ENCODE results near the gene FAM174B.

FAM174B gene

DNA sequence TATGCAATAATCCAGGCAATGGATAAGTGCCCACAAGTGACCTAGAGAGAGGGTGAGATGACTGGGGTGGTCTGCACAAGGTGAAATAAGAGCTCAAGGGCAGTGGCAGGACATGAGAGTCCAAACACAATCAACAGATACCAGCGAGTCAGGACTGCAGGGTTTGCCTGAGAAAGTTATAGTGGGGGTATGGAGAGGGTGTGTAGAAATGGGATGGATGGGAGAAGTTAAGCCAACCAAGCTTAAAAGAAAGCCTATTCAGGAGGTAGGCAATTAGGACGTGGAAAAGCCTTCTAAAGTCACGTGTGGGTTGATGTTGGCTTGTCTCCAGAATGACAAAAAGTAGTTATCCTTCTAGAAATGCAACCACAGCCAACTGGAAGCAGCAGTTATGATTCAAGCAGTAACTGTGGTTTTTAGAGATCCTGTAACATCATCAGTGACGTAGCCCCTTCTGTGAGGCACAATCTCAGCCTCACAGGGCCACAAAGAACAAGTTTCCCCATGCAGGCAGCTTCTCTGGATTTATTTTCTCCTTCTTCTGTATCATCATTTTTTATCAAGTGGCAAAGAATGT lies 56.1 kb downstream of the FAM174B start:
- no peak for DNase-seq (ENCODE audit: low read depth)

DNA sequence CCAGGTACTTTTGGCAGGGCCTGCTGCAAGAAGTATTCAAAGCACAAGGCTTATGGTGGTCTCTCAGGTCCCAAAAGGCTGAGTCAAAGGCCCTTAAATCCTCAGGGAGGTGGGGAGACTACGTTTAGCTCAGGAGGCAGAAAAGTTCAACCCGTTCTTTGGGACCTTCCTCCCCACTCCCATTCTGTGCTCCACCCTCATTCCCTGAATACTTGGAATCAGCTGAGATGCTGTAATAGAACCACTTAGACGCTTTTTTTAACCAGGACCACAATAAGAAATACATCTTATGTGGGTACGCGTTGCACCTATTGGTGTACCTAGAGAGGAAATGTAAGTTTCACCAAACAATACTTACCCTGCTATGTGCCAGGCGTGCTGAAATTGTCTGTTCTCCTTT lies 58.0 kb downstream of the FAM174B start:
- no peak for DNase-seq (ENCODE audit: low read depth)

DNA sequence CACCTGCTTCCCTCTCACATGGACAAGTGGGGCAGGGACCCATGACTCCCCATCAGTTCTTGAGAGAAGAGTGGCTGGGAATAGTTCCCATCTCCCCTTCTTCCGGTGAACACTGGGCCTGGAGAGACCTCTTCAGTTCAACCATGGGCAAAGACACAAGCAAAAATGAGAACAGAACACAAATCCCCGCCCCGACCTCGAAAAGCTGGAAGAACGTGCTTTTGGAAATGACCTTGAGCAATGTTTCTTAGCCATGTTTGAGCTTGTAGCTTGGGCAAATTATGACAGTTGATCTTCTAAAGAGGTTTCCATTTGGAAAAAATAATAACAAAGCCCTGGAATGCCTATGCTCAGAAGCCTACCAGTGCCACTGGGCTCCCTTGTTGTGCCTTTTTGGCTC lies 59.0 kb downstream of the FAM174B start:
- DNase-seq (ENCODE audit: low read depth), result no peak

DNA sequence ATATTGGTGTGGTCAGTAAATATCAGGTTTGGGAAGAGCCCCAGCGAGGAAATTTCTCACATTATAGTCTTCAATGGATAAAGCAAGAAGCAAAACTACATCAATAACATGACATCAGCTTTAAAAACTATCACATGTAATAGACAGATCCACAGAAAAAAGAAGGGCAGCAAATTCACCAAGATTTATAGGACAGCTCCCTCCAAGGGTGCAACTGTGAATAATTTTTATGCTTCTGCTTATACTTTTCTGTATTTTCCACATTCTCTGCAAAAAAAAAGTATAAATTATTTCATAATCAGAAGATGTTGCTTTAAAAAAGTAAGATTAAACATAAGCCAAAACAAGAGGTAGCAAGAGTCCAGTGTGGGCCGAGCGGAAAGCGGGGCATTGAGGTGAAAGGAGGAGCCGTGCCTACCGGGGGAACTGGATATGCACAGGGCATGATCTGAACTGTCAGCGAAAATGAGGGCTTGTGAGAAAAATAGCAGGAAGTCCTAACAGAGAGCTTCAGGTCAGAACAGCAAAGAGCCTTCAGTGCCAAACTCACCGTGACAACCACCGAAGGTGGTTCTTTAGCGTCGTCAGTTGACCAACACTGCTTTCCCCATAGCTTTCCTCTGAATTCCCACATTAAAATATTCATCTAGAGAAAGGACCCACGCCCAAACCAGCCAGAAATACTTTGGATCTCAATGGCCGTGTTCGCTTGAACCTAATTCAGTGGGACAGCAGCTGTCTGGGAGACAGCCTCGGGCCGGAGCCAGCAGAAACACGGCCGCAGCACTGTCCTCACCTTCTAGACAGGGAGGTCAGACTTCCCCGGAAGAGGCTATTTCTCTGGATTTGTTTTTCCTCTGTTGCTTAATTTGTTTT lies 59.8 kb downstream of the FAM174B start:
- DNase-seq (ENCODE audit: low read depth), result no peak

DNA sequence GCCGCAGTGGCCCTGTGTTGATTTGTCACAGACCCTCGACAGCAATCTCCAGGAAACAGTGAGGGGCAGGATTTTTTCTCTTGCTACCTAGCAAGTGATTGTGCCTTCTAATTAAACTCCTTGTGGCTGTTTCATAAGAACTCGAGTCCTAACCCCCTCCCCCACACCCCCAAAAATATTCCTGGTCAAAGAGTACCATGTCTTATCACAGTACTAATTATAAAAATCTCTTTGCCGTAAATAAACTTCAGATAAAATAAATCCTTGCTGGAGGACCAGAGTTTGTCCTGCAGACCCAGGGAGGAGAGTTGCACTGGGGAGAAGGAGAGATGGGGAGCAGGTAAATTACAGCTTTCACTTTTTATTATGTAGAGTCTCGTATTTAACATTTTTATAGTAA lies 64.3 kb downstream of the FAM174B start:
- no peak for DNase-seq (ENCODE audit: low read depth)

DNA sequence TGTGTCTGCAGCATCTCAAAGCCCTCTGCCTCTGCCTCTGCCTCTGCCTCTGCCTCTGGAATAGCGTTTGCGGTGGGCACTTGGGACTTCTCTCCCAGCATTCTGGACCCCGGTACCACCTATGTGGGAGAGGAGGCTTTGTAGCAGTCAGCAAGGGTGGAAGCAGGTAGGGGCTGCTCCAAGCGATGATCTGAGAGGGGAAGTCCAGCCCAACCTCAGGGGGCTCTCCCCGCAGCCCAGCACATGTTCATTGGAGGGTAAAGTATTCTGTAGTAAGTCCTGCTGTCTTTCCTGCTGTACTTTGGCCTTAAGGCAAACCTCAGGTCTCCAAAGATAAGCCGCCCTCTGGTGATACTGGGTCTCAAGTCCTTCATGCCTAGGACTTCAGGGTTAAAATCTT lies 68.6 kb downstream of the FAM174B start:
- no peak for DNase-seq (ENCODE audit: low read depth)

DNA sequence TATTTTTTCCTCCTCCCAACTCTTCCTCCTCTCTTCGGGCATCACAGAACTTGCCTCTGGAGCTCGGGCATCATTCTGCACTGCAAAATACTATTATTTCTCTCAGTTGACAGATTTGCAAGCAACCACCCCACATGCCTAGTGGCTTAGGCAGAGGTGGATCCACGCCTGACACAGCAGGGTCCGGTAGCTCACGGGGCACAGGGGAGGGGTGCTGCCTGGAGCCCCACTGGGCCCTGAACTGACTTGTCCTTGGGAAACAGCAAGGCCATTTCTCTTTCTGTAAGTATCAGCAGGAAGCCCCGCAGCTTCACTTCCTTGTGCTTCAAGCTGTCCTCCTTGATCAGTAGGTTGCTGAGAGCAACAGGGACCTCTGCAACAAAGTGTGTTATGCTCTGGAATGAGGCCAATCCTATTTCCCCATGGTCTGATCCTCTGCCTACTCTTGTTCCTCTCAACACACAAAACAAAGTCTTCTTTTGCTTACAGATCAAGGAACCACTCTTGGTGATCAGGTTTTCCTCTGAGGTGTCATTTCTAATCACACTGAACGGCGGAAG lies 69.1 kb downstream of the FAM174B start:
- no peak for DNase-seq (ENCODE audit: low read depth)

DNA sequence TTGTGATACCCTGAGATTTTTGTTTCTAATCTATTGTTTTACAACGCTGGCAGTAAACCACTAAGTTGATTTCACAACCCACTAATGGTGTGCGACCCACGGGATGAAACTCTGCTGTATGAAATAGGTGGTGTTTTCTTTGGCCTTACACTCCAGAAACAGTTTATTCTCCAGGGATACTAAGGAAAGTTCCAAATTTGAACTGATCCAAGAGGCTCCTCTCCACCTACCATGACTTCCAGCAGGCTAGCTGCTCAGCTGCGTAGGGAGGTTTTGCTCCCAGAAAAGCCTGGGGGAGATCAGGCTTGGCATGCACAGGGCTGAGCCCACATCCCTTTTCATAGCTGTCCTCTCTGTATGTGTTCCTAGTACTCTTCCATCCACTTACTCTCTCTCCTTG lies 71.5 kb downstream of the FAM174B start:
- DNase-seq (ENCODE audit: low read depth), result no peak

DNA sequence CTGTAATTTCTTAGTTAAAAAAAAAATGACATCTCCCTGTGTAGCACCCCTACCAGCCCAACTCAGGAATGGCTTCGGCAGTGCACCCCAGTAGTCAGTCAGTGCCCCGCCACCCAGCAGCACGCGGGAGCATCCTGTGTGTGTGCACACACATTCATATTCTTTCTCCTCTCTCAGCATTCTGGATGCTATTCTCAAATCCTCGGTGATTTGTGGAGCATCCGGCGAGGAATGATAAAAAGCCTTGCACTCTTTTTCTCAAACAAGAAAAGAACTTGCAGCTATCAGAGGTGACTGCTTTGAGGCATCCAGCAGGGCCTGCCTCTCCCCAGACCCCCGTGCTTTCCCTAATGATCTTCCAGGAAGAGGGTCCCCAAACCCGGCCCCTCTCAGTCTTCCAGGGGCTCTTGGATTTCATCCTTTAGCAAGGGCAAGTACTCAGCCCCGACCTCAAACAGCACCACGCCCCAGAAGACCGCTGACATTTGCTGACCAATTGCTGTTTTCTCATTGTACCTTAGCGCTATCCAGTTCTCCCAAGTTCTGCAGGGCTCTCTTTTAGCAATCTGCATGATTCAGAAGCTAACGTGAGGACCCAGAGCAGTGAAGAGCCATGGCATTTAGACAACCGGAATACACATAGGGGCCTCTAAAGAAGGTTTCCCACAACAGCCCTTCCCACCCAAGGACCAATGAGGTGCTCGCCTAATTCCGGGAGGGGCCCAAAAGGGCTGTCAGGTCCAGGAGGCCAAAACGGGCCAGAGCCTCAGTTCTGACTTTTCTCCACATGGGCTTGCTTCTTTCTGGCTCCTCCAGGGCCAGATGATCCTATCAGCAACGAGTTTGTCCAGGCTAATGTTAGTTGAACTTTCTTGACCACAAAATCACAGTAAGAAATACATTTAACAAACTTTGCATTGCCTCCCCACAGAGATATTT lies 72.2 kb downstream of the FAM174B start:
- no peak for DNase-seq (ENCODE audit: low read depth)

DNA sequence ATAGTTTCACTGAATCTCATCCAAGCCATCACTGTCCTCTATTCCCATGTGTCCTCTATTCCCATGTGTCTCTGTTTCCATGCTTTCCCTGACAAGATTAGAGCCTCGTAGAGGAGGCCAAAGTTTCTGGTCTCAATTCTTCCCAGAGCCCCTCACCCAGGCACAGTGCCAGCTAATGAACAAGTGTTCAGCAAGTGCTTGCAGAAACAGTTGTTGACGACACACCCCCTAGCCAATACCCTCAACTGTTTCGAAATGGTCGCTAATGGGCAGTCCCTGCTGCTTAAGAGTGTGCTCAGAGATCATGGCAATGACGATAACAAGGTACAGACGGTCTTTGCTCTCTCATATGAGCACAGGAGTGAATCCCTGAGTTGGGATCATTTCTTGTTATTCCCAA lies 73.4 kb downstream of the FAM174B start:
- DNase-seq (ENCODE audit: low read depth), result no peak

DNA sequence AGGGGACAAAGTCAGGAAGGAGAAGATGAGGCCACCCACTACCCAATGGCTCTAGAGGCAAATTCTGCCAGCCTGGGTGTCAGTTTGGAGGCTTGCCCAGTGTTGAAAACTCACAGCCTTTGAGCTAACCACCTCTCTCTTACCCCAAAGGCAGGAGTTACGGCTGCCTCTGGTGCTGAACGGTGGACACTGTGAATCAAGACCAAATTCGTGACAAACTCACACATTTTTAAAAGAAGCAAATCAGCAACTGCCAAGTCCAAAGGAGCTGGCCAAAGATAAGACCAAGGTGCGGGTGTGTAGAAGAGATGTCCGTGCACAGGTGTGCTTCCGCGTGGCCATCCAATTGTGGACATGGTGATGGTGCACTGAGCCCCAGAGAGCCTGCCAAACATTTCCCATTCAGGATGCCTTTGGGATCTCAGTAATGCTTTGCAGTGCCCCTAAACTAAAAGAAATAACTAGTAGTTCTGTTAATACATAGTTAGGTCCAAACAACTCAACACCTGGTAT lies 74.6 kb downstream of the FAM174B start:
- DNase-seq (ENCODE audit: low read depth), result no peak

DNA sequence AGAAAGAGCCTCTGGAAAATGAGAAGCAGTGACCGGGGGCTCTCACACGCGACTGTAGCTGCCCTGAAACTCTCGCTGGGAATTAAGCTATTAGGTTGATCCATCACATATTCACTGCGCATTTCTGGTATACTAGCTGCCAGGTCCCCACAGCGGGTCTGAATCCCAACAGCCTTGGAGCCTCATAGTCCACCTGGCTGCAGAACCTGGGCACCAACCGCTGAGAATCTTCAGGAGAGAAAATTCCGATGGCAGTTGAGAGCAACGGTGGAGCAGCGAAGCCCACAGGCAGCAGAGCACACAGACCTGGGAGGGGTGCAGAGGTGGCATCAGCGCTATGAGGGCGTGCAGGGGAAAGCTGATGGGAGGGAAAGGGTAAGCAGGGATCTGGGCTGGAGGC lies 75.1 kb downstream of the FAM174B start:
- DNase-seq (ENCODE audit: low read depth), result no peak

DNA sequence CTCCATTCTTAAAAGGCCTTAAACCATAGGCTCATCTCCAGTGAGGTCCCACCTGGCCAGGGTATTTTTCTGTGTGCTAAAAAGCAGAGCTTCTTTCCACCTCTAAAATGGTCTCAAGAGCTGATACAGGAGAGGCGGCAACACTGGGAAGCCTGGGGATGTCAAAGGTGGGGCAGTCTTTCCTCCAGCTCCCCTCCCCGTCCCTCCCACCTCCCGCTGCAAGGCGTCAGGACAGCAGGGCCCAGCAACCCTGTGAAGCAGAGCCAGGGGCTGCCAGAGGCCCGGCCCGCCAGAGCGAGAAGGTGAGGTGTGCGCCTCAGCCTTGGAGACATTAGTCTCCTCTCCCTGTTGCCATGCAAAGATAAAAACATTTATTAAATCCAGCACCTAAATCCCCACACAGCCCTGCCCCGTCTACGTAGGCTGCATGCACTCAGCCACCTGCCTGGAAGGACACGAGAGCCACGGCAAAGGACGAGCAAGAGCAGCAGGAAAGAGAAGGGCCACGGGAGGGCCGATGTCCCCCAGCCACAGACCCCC lies 75.6 kb downstream of the FAM174B start:
- no peak for DNase-seq (ENCODE audit: low read depth)

DNA sequence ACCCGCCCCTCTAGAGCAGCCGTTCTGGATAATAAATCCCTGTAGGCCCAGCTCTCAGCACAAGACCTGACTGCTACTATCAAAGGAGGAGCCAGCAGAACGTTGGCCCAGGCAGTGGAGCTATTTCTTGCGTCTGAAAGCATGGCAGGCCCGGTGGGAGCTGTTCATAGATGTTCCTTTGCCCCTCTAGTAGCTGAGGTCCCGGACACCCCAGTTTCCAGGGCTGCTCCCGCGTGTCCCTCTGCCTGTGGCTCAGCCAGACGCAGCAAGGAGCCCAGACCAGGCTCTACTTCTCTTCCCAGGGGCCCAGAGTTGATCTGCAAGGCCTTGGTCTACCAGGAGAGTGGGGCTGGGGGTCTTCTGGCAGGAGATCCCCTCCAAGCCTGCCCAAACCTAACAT lies 76.1 kb downstream of the FAM174B start:
- no peak for DNase-seq (ENCODE audit: low read depth)

DNA sequence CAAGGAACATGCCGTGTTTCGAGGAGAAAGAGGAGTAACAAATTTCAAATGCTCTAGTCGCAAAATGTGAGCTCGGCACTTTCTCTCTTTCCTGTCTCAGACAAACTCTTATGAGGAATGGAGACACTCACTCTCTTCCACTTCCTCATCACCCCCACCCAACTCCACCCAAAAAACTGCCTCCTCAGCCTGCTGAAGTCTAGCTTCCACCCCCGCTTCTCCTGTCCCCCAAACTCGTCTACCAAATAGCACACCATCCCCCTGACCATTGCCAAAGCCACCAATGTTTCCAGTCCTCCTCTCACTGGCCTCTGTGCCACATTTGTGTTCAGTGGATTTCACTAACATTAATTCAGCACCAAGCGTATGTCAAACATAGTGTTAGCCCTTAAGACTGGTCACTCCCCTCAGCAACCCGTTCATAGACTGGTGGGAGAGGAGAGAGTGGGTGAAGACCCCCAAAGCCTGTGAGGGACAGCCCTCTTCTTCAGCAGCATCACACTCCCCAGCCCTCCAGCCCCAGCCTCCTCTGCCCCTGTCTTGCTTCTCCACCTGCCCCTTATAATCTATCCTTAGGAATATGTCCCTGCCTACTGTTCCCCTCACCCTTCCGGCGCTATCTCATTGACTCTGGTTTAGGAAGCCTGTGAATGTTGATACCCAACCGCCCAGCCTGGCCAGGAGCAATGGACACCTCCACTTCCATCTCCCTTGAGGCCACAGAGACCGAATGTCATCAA lies 77.3 kb downstream of the FAM174B start:
- no peak for DNase-seq (ENCODE audit: low read depth)

DNA sequence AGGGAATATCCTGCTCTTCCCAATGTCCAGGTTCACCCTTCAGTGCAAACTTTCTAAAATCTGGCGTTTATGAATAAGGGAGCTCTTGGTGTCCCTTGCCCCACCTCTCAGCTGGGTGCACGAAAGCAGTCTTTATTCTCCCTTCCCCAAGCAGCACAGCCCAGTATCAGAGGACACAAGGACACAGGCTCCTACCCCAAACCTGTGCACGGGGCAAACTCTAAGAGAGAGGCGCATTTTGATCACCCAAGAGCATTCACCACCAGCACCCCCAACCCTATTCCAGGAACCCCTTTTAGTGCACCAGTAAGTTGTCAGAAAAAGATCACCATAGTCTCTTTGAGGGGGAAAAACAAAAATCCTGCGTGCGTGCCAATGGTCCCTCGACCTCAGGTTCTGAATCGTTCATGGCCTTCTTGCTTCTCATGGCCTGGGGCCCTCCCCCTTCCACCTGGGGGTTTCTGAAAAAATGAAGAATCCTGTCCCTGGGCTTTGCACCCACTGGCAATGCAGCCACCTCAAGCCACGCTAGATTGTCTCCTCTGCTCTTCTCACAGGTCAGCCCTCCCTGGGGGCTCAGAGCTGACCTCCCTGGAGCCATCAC lies 78.9 kb downstream of the FAM174B start:
- no peak for DNase-seq (ENCODE audit: low read depth)

DNA sequence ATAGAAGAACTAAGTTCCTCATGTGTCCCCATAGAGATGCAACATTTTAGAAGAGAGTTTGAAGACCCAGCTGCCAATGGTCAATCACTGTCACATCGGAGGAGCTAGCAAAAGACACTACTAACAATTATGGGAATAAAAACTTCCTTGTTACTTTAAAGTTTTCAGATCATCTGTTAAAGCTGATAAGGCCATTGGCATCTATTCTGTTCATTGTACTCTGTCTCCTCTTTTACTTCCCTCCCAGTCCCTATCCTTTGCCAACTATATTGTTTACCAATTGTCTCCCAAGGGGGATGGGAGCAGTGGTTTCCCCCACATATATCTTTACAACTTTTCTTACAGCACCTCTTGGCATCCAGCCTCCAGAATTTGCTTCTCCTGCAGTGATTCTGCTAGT lies 81.0 kb downstream of the FAM174B start:
- DNase-seq (ENCODE audit: low read depth), result no peak

DNA sequence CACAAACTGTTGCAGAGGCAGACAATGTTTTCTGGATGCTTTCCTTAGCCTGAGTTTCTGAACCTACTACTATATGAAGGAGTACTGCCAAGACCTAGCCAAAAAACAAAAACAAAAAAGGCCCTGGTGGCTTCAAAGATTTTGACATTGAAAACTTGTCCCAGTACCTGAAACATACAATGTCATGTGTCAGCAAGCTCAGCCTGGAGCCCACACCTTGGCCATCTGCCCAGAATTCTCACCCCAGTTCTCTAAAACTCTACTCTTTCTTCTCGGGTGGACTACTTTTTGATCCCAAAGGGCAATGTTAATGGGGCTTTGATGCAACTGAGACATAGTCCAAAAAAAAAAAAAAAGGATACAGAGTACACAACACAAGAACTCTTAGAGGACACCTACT lies 81.4 kb downstream of the FAM174B start:
- DNase-seq (ENCODE audit: low read depth), result no peak

DNA sequence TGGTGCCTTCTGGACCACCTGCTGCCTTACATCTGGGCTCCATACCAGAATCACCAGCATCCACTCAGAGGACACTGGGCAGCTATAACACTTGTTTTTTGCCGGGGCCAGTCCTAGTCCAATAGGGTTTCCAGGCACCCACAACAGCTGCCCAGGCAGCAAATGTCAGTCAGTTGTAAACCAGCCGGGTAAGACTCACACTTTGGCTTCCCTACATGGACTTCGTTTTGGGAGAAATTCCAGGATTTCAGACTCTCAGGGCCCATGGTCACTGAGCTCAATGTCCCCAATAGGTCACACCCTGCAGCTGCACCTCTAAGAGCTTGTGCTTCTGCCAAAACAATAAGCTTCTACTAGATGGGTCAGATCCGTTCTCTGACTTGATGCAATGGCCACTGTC lies 83.8 kb downstream of the FAM174B start:
- no peak for DNase-seq (ENCODE audit: low read depth)

DNA sequence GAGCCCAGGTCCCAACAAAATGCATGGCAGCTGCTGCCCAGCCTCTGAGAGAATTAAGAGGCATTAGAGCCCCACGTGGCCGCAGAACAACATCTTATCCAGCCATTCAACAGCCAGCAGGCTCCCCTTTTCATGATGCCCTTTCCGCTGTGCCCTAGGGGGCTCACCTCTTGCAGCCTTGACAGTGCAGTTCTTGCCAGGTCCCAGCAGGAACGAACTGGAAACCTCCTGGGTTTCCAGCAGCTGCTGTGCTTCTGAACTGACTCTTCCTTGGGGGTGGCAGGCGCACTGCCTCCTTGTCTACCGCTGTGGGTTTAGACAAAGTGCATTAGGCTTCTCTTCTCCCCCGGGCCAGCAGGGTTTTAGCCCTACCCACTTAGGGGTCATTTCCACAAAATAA lies 85.2 kb downstream of the FAM174B start:
- no peak for DNase-seq (ENCODE audit: low read depth)

DNA sequence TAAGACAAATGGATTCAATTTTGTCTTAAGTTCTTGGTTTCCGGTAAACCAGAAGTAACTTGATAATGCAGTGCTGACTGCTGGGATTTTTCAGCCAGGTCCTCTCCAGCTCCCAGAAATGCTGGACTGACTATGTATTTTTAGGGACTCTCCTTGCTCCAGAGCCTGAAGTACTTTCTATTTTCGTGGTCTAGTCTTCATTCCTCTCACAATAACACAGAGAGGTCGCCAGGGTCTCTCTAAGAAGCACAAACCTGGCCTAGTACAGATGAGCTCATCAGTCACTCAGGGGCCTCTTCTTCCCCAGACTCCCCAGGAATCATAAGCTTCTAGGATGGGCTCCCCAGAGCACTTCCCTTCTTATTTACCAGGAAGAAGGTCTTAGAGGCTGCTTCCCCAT lies 85.8 kb downstream of the FAM174B start:
- no peak for DNase-seq (ENCODE audit: low read depth)

Measured in fibroblast of the conjunctiva (primary cell).